Common myeloid progenitor, CD34-positive (primary cell): Measurements from ENCODE around the gene EFCAB6.

Experiments used
- CTCF ChIA-PET: fragments of 350-600 bp; sonication (Branson Sonifier 250); formaldehyde crosslinking; loops from one replicate; lab custom pipeline; 2021; ENCODE audit warnings: antibody characterized with exemption; lab: Charles Lee
- POLR2A ChIA-PET: fragments of 350-600 bp; sonication (Branson Sonifier 250); formaldehyde crosslinking; loops from one replicate; lab custom pipeline; 2021; ENCODE audit warnings: antibody characterized with exemption; lab: Charles Lee
- DNase-seq, 3 donors: peaks; one replicate each; pipeline versions ENCODE4 v3.0.0 to v3.0.0-alpha.2; 2013
- H3K27ac ChIP-seq, 2 experiments: 1 replicate in 1 of 2; 2 replicates in 1 of 2; pipeline ENCODE4 v1.7.0; 2013; ENCODE audit warnings: inconsistent platforms in 2 of 2, low read length in 2 of 2, mild to moderate bottlenecking in 2 of 2, low read depth in 1 of 2, moderate library complexity in 1 of 2; ENCODE audit not compliant: severe bottlenecking in 2 of 2, insufficient read depth in 1 of 2, poor library complexity in 1 of 2
- H3K27me3 ChIP-seq, 5 experiments: replicated peaks in 2 of 5; 1 replicate in 3 of 5; 2 replicates in 2 of 5; pipeline versions ENCODE4 v1.6.1 to v1.7.0; 2013; ENCODE audit warnings: low read length in 4 of 5, mild to moderate bottlenecking in 2 of 5, moderate library complexity in 2 of 5, inconsistent platforms in 1 of 5; ENCODE audit not compliant: insufficient read depth in 5 of 5, control insufficient read depth in 4 of 5
- H3K36me3 ChIP-seq, 4 experiments: 1 replicate in 2 of 4; 2 replicates in 2 of 4; pipeline versions ENCODE4 v1.6.1 to v1.7.0; 2013; ENCODE audit warnings: low read length in 3 of 4, control low read depth in 1 of 4, mild to moderate bottlenecking in 1 of 4; ENCODE audit not compliant: control insufficient read depth in 4 of 4, insufficient read depth in 4 of 4
- H3K4me1 ChIP-seq, 4 experiments: 1 replicate in 3 of 4; 2 replicates in 1 of 4; pipeline versions ENCODE4 v1.6.1 to v1.7.1; 2013; ENCODE audit warnings: low read length in 3 of 4, mild to moderate bottlenecking in 3 of 4, control low read depth in 1 of 4, inconsistent platforms in 1 of 4, moderate library complexity in 1 of 4; ENCODE audit not compliant: control insufficient read depth in 4 of 4, insufficient read depth in 4 of 4; ENCODE audit errors: control extremely low read depth in 1 of 4
- H3K4me3 ChIP-seq, 7 experiments: 1 replicate in 4 of 7; 2 replicates in 3 of 7; pipeline versions ENCODE4 v1.5.1 to v1.7.0; 2013; ENCODE audit warnings: mild to moderate bottlenecking in 7 of 7, low read length in 6 of 7, moderate library complexity in 6 of 7, inconsistent platforms in 2 of 7, low read depth in 2 of 7, control low read depth in 1 of 7; ENCODE audit not compliant: insufficient read depth in 4 of 7, control insufficient read depth in 1 of 7; ENCODE audit errors: extremely low read depth in 1 of 7
- H3K9me3 ChIP-seq, 5 experiments: 1 replicate in 4 of 5; 2 replicates in 1 of 5; pipeline versions ENCODE4 v1.6.1 to v1.7.1; 2013; ENCODE audit warnings: low read length in 4 of 5, mild to moderate bottlenecking in 2 of 5, inconsistent platforms in 1 of 5, low read depth in 1 of 5, moderate library complexity in 1 of 5; ENCODE audit not compliant: control insufficient read depth in 4 of 5, insufficient read depth in 2 of 5; ENCODE audit errors: control extremely low read depth in 1 of 5
- WGBS: methylation state at CpG from one replicate; pipeline ENCODE4 v1.1.5; 2013; ENCODE audit not compliant: insufficient coverage; 5-methylcytosine and 5-hydroxymethylcytosine counted together

EFCAB6 gene

GRCh38 chr22:43740587-43741270 is 71.4 kb downstream of the EFCAB6 start:
- Histone ChIP-seq H3K27me3 (peaks cover 0 to 2% (median 2%) of the 10 kb centered on the region in 5 experiments), H3K36me3 (no peaks in the 10 kb centered on the region), H3K4me1 (no peaks in the 10 kb centered on the region), H3K4me3 (no peak overlapping the region), H3K9me3 (no peaks in the 10 kb centered on the region), H3K27ac (no peak overlapping the region)
- ChIA-PET POLR2A (no interaction called here), CTCF (no interaction called here)
- 83% methylated on average over 15 of the region's 19 CpGs for WGBS
- peak in 1 of 3 donors; percentile 11 for DNase-seq

- Histone ChIP-seq H3K4me1 (no peaks in the 10 kb centered on the region), H3K9me3 (no peaks in the 10 kb centered on the region), H3K27me3 (peaks cover 0 to 2% (median 2%) of the 10 kb centered on the region in 5 experiments), H3K36me3 (no peaks in the 10 kb centered on the region), H3K4me3 (no peak overlapping the region), H3K27ac (no peak overlapping the region)
- ChIA-PET POLR2A (no interaction called here), CTCF (no interaction called here)
- no peak for DNase-seq
- WGBS: 90% methylated on average over 9 of the region's 11 CpGs
These were observed 72.2 kb downstream of the EFCAB6 start for GRCh38 chr22:43739851-43740379.

- WGBS: 100% methylated on average over 4 of the region's 4 CpGs
- CTCF ChIA-PET: no interaction called here
- no peak overlapping the region for H3K4me3 ChIP-seq
- DNase-seq: no peak
- no peak overlapping the region for H3K27ac ChIP-seq
- no peaks in the 10 kb centered on the region for H3K9me3 ChIP-seq
- peaks cover 0 to 2% (median 0%) of the 10 kb centered on the region in 5 experiments for H3K27me3 ChIP-seq
- no peaks in the 10 kb centered on the region for H3K36me3 ChIP-seq
- POLR2A ChIA-PET: no interaction called here
- H3K4me1 ChIP-seq: no peaks in the 10 kb centered on the region
These were observed 74.8 kb downstream of the EFCAB6 start for GRCh38 chr22:43737150-43737828.

- H3K4me3 ChIP-seq: no peak overlapping the region
- WGBS: 97% methylated on average over 7 of the region's 7 CpGs
- H3K27me3 ChIP-seq: peaks cover 0 to 2% (median 0%) of the 10 kb centered on the region in 5 experiments
- no peak overlapping the region for H3K27ac ChIP-seq
- no peaks in the 10 kb centered on the region for H3K4me1 ChIP-seq
- ChIA-PET POLR2A (no interaction called here), CTCF (no interaction called here)
- no peaks in the 10 kb centered on the region for H3K36me3 ChIP-seq
- DNase-seq: no peak
- no peaks in the 10 kb centered on the region for H3K9me3 ChIP-seq
These were observed 75.5 kb downstream of the EFCAB6 start for GRCh38 chr22:43736651-43737050.

GRCh38 chr22:43734370-43735150 is 77.5 kb downstream of the EFCAB6 start:
- no peak for DNase-seq
- POLR2A ChIA-PET: no interaction called here
- Histone ChIP-seq H3K36me3 (no peaks in the 10 kb centered on the region), H3K27me3 (peaks cover 0 to 2% (median 0%) of the 10 kb centered on the region in 5 experiments), H3K9me3 (no peaks in the 10 kb centered on the region), H3K4me3 (no peak overlapping the region), H3K4me1 (no peaks in the 10 kb centered on the region), H3K27ac (no peak overlapping the region)
- CTCF ChIA-PET: interaction anchor here (0.7 kb wide), 1 partner anchor 9 kb away, joined by 3 read pairs; no protein-coding TSS in a partner anchor
- 98% methylated on average over 6 of the region's 9 CpGs for WGBS

GRCh38 chr22:43733138-43733537 is 79.0 kb downstream of the EFCAB6 start:
- H3K27ac ChIP-seq: no peak overlapping the region
- ChIA-PET CTCF (no interaction called here), POLR2A (no interaction called here)
- H3K36me3 ChIP-seq: no peaks in the 10 kb centered on the region
- H3K27me3 ChIP-seq: peaks cover 0 to 2% (median 0%) of the 10 kb centered on the region in 5 experiments
- no peaks in the 10 kb centered on the region for H3K9me3 ChIP-seq
- no peaks in the 10 kb centered on the region for H3K4me1 ChIP-seq
- DNase-seq: no peak
- no peak overlapping the region for H3K4me3 ChIP-seq
- WGBS: no CpG with 5 or more reads among the region's 2 CpGs
